GM19240 (cell line): Measurements from ENCODE around the gene AFDN.

Experiments
- DNase-seq: peaks from one replicate; pipeline ENCODE4 v3.0.0; 2011; ENCODE audit warnings: low spot score; ENCODE audit not compliant: insufficient read length

AFDN gene

DNA sequence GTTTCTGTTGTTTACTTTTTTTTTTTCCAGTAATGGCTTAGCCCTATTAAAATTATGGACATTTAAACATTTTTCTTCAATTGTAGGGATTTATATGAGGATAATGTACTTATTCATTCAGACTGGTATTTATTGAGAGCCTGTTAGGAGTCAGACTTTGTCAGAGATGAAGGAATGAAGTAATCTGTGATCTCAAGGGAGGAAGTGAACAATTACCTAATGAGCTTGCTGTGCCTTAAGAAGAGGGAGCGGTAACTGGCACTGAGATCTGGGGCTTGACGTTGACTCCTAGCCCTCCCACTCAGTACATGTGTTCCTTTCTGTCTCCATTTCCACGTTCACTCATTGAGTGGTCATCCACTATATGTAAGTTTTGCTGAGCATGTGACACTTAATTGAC lies 12.6 kb downstream of the AFDN start:
- DNase-seq, result no peak

DNA sequence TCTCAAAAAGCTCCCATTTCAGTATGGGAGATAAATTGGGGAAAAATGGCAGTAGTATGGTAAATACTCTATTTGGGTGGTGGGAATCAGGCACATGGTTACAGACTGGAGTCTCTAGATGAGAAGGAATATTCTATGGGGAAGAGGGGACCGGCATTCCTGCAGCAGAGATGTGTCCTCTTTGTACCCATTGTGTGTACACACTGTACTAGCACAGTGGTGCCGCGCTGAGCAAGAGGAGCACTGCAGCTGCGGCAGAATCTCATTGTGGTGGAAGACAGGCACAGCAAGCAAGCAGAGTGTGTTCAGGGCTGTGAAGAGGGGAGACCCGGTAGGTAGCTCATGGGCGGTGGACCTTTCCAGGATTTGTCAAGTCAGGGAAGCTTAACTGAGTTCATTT lies 13.0 kb downstream of the AFDN start:
- DNase-seq, result no peak

DNA sequence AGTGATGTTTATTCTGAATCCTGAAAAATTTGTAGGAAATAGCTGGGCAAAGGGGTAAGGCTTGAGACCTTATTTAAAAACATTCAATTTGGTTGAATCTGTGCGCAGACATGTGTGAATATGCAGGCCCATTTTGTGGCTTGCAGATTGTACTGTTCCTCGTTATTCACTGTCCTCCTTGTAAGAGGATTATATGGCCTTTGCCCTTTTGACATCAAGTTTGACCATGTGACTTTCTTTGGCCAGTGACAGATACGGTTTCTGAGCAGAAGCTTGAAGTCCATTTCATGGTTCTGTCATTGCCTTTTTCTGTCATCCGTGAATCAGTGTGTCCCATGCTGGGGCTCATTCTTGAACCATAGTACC lies 13.4 kb downstream of the AFDN start:
- no peak for DNase-seq

DNA sequence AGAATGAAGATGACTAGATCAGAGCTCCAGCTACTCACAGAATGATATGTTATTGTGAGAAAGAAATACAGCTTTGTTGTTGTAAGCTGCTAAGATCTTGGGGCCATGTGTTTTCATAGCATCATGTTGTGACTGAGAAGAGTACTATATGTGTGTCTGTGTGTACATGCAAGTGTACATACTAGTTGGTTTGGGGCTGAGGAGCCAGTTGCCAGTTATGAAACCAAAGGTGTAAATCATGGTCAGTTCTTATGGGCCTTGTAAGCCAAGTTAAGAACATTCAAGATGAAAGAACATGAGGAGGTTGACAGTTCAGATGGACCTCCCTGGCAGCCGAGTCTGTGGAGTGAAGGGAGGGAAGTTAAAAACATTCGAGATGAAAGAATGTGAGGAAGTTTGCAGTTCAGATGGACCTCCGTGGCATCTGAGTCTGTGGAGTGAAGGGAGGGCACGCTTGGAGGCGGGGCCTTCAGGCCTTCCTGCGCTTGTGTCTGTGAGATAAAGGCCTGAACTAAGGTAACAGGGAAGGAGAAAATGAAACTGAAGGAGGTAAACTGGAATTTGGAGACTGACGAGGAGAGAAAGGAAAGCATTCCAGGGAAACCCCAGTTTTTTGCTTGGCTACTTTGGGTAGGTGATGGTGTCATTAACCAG lies 13.9 kb downstream of the AFDN start:
- no peak for DNase-seq

DNA sequence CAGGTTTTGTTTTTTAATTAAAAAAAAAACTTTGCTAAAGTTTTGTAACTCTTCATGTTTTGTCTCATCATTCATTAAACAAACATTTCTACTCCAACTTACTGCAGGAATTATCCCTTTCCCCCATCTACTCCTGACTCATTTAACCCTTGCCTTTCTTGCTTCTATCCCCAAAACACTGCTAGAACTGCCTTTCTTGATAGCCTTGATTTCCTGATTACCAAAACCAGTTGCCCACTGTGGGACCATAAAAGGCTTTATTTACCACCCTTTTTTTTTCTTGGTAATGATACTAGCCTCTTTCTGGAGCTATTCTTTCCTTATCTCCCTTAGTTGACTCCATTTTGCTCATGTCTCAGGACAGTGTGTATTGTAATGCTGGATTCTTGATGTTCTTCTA lies 15.3 kb downstream of the AFDN start:
- no peak for DNase-seq

DNA sequence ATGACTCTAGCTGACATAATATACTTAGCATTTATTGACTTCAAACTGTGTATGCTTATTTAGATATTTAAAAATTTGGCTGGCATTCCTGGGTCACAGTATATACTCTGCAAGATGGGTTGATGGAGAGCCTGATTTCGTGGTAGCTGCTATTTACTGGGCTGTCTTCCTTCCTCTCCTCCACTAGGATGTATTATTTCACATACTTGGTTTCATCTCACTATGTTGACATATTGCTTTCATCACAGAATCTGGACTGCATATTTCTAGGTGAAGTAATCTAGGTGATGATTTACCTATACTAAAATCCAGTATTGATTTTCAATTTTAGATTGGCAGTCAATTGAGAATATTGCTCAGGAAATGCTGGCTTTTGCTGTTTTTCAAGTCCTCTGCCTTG lies 15.7 kb downstream of the AFDN start:
- DNase-seq, result no peak

DNA sequence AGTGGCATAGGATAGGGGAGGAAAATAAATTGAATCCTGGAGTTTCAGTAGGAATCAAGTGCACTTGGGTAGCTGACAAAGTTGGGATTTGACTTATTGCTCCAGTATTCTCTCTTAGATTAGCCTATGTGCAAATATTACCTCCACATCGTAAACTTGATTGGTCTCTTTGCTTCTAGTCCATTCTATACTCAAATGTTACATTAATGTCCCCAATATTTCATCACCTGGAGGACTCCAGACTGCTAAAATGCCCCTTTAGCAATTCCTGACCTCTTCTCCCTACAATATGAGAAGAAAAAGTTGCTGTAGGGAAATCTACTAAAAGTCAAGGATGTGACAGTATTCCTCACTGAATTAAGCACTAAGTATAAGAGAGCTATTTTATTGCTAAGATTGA lies 16.3 kb downstream of the AFDN start:
- DNase-seq, result no peak

DNA sequence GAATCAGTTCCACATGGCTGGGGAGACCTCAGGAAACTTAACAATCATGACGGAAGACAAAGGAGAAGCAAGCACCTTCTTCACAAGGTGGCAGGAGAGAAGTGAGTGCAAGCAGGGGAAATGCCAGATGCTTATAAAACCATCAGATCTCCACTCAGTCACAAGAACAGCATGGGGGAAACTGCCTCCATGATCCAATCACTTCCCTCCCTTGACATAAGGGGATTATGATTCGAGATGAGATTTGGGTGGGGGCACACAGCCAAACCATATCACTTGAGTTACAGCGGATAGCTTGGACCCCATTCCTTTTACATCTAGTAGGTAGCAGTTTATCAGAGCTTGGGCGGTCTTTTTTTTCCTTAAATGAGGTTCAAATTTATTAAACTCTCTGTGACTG lies 19.1 kb downstream of the AFDN start:
- no peak for DNase-seq

DNA sequence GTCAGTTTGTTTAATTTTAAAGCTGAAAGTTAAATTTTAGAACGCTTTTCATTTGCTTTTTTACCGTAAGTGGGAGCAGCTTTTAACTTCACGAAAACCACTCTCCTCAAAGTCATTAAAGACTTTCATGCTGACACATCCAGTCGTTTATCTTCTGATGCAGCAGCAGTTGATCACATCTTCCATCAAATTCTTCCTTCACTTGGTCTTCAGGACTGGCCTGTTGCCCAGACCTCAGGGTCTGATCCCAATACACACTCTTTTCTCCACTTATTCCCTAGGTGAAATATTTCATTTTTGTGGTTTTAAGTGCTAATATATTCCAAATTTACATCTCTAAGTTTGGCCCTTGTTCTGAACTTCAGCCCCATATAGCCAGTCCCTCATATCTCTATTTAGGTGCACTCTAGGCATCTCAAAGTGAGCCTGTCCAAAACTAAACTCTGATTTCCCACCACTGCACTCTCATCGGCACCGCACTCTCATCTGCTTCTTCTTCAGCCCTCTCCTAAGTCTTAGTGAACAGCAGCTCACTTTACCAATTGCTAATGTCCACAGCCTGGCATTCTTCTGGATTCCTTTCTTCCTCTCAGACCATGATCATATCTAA lies 20.4 kb downstream of the AFDN start:
- no peak for DNase-seq

DNA sequence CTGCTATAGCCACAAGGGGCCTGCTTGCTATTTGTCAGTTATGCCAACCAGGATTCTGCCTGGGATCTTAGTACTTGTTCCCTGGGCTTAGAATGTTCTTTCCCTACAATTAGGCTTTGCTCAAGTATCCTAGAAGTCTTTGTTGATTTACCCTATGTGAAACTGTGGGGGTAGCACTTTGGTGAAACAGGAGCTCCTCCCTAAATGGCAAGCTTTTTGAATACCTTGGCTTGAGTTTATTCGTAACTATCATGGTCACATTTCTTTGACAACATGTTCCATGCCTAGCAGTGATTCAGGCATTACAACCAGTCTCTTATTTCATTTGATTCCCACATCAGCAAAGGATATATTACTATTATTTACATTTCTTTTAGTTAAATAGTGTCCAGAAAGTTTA lies 21.2 kb downstream of the AFDN start:
- no peak for DNase-seq

DNA sequence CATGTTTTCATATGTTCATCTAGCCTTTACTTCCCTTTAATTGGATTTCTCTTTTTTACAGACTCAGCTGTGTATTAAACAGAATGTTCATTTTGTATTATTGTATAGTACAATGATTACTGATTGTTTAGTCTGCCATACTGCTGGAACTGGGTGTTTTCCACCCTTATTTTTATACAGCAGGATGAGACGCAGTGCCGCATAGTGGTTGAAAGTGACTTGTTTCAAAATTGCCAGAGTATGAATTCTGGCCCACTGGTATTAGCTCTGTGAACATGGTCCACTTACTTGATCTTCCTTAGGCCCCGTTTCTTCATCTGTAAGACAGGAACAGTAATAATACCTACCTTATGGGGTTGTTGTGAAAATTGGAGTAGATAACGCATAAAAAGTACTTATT lies 22.1 kb downstream of the AFDN start:
- DNase-seq, result no peak

DNA sequence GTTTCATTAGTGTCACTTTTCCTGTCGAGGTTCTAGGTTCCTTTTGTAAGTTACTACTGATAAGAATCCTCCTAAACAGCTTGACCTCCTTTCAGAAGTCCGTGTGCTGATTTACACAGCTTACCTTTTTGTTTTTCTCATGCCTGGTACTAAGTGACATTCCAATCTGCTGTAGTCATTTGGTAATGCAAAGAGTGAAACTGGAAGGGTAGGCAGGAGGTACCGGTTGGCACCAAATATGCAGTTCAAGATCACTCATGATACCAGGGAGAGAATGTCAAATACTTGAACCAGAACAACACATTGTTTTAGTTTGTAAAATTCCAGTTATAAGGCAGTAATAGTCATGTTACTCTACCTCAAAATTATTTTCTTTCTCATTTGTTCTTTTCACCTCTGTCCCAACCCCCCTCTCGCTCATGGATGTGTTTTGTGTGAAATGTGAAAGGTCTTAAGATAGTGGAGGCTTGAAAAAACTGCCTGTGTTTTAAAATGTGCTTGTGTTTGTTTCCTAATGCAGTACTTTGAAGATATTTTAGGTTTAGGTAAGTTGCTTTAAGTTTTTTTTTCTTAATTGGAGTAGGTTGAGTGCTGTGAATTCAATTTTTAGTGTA lies 23.2 kb downstream of the AFDN start:
- DNase-seq, result no peak

DNA sequence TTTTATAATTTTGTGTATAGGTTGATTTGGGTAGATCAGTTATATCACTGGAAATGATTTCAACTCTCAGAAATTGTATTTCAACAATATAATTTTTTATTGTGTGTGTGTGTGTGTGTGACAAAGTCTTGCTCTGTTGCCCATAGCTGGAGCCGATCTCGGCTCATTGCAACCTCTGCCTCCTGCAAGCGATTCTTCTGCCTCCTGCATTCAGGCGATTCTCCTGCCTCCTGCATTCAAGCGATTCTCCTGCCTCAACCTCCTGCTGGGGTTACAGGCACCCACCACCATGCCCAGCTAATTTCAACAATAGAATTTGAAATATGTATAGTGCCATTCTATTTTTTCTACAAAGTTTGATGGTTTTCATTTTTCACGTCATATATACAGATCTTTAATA lies 24.1 kb downstream of the AFDN start:
- DNase-seq, result no peak

DNA sequence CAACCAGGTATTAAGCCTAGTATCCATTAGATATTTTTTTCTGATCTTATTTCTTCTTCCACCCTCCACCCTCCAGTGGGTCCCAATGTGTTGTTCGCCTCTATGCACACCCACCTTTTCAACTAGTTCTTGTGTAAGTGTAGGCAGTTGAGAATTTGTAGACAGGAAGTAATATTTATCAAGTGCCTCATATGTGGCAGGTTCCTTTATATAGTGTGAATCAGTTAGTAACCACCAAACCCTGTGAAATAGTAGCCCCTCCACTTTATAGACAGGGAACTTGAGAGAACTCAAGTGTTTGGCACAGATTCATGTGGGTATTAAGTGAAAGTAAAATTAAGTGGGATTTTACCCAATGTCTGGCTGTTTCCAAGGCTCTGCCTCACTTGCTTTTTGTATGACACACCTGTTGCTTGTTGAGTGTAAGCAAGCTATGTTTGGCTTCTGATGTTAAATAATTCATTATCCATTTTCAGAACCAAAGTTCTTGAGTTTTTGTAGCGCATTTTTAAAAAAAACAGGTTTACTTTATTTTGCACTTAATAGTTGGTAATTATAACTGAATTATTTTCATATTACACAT lies 24.8 kb downstream of the AFDN start:
- DNase-seq, result no peak

DNA sequence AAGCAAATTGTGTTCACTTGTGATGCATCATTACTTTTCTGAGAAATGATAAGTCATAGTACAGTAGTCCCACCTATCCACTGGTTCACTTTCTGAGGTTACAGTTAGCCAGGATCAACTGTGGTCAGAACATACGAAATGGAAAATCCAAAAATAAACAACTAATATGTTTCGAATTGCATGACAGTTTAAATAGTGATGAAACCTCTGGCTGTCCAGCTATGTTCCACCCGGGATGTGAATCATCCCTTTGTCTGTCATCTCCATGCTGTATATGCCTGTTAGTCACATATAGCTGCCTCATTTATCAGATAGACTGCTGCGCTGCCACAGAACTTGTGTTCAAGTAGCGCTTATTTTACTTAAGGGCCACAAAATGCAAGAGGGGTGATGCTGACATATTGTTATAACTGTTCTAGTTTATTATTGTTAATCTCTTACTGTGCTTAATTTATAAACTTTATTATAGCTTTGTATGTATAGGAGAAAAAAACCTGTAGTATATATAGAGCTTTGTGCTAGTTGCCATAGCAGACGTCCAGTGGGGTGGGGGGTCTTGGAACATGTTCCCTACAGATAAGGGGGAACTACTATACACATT lies 29.2 kb downstream of the AFDN start:
- DNase-seq, result no peak

DNA sequence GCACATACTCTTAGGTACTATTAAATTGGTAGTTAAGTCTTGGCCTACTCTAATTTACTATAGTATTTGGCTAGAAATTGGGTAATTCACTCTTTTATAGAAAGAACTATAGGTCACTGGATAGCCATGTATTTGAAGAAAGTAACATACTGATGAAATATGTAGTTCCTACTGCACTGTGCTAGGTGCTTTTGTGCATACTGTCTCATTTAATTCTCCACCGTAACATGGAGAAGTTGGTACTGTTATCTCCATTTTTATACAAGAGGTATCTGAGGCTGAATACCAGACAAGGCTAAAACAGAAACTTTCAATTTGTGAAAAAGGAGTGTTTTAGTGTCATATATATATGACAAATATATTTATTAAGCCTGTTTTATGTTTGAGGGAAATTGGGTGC lies 29.8 kb downstream of the AFDN start:
- no peak for DNase-seq

DNA sequence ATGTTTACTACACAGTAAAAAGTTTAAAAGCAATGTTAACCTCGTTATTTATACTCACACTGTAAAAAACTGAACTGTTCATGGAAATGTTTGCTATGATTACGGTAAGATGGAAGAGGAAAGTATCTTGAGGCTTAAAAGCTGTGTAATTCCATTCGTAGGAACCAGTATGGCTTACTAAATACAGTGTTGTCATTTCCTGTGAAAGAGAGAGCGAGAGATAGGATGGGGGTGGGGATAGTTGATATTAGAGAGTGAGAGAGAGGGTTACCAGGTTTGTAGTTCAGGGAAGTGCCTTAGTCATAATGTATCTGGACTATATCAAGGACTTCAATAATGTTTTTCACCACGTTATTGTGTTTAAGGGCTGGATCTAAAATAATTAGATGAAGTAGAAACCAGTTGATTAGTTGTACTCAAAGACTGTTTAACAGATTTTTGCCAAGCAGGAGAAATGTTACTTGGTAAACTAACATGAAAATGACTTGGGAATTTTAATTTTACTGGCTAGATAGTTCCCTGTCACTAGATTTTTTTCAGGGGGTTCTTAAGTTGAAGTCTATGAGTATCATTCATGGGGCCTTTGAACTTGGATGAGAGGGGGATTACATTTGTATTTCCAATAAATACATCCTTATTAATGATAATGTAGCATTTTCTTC lies 30.4 kb downstream of the AFDN start:
- no peak for DNase-seq

DNA sequence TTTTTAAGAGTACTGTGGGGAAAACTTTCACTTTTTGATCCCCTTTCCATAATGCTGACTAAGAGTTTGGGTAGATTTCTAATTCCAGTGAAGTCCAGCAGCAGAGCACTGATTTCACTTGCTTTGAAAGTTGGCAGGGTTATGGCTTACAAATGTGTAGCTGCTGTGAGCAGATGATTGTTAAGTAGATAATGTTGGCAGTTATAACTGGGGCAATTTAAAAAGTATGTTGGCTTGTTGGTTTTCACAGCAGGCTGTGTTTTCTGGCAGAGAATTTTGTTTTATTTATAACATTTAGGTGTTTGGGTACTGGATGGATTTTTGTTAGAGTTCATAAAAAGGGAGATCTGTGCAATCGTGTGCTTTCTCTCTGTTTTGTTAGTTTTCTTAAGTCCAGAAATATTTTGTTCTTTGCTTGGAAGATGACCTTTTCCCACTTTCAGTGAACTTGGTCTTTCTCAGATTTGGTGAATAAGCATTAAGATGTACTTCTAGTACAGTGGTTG lies 31.4 kb downstream of the AFDN start:
- no peak for DNase-seq

DNA sequence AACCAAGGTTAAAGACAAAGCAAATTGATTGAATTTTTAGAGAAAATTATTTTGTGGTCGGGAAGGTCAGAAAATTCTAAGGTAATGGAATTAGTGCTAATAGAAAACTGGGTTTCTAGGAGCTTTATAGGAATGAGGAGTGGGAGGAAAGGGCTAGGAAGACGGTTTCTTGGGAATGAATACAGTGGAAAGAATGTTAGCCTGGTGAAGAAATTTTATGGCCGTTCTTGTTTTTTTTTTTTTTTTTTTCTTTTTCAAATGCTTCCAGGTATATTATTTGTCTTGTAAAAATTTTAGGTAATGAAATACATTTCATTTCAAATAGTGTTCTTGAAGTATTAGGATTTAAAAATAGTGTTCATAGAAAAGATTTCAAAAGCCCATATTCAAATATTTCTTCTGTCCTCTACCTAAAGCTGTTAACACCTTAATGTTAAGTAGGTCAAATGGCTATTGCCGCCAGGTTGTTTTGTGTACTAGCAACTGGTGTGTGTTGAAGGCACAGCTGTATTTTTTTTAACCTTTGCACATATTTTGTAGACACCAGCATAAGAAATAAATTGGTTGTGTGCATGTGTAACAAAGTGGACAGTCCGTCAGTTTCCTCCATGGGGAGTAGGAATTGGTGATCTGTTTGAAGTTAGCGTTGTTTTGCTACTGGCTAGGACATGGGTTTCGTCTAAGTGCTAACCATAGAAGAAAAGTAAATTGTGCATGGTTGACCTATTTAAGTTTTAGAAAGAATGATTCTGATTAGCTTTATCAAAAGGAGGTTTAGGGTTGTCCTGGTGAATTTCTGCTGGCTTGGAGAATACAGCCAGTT lies 32.3 kb downstream of the AFDN start:
- DNase-seq, result no peak

DNA sequence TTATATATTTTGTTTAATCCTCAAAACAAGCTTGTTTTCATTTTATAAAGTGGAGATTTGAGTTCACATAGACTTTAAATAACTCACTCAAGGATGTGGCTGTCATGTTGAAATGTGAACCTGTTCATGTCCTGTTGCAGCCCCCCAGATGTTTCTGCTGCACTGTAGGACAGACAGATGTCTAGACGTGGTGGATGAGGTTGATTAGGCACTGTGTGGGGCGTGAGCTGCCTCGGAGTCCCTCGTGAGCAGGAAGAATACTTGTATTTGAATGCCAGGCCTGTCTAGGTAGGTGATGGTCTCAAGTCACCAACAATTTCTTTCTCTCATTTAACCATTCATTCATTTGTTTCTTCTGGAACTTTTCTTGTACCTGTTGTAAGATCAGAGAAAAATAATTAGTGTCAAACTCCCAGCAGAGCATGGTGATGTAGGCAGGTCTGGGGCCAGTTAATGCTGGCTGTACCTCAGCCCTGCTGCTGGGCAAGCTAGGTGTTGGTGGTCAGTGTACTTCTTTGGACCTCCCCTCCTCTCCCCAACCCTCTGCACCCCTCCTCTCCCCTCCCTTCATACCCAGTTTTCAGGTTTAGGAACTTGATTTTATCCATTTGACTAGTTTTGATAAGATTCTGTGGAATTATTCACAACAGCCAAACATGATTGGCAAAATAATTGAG lies 34.0 kb downstream of the AFDN start:
- DNase-seq, result no peak
